ENCODE data around the gene RASA3. TPM values are rescaled to one million over a fixed set of nuclear protein-coding genes. Genes with fewer than 3 reads are reported as not detected.

The RASA3 gene
- total RNA-seq, 1 experiment from 2014 or later: 10.0 TPM

DNA sequence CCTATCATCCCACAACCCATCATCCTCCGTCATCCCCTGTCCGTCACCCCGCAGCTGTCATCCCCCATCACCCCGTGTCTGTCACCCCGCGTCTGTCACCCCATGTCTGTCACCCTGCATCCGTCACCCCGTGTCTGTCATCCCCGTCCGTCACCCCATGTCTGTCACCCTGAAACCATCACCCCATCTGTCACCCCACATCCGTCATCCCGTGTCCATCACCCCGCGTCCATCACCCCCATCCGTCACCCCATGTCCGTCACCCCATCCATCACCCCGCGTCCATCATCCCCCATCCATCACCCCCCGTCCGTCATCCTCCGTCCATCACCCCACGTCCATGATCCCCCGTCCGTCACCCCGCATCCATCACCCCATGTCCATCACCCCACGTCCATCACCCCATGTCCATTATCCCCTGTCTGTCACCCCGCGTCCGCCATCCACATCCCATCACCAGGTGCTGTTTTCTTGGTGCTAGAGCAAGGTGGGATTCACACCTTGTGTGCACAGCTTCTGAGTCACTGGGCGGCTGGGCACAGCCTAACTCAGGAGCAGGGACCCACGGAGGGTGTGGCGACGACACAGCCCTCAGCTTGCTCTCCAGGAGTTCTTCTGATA lies 24.2 kb downstream of the RASA3 start:
- ChIA-PET POLR2A (ENCODE audit: unreplicated experiment) (no interaction called here), CTCF (no interaction called here)
- Histone ChIP-seq H2AFZ (no peak overlapping the region), H3K9me3 (ENCODE audit: insufficient read depth, low read depth) (no peaks in the 10 kb centered on the region; the same call in 1 of the 2 replicates), H3K4me3 (no peak overlapping the region), H3K27me3 (ENCODE audit: insufficient read depth, low read depth) (no peaks in the 10 kb centered on the region), H4K20me1 (ENCODE audit: insufficient read depth) (no peaks in the 10 kb centered on the region), H3K79me2 (ENCODE audit: low read depth) (no peaks in the 10 kb centered on the region), H3K36me3 (ENCODE audit: low read depth) (no peaks in the 10 kb centered on the region), H3K4me2 (no peak overlapping the region), H3F3A (ENCODE audit: insufficient read depth, low read depth) (no peaks in the 10 kb centered on the region), H3K9me2 (ENCODE audit: insufficient read depth) (no peaks in the 10 kb centered on the region), H3K27ac (no peak overlapping the region), H3K4me1 (replicated peaks; ENCODE audit: insufficient read depth) (no peaks in the 10 kb centered on the region)
- no TSS peak for BruUV-seq (replicated peaks)
- no peak for DNase-seq
- TF ChIP-seq, protein P1, sequence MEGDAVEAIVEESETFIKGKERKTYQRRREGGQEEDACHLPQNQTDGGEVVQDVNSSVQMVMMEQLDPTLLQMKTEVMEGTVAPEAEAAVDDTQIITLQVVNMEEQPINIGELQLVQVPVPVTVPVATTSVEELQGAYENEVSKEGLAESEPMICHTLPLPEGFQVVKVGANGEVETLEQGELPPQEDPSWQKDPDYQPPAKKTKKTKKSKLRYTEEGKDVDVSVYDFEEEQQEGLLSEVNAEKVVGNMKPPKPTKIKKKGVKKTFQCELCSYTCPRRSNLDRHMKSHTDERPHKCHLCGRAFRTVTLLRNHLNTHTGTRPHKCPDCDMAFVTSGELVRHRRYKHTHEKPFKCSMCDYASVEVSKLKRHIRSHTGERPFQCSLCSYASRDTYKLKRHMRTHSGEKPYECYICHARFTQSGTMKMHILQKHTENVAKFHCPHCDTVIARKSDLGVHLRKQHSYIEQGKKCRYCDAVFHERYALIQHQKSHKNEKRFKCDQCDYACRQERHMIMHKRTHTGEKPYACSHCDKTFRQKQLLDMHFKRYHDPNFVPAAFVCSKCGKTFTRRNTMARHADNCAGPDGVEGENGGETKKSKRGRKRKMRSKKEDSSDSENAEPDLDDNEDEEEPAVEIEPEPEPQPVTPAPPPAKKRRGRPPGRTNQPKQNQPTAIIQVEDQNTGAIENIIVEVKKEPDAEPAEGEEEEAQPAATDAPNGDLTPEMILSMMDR (conservative IDR thresholded peaks at IDR 0.05): no peak
- TF ChIP-seq EZH2 (IDR thresholded peaks at IDR 0.05; ENCODE audit: low read depth): no peak
- intact Hi-C loops (cut with micrococcal nuclease; ENCODE audit: unreplicated experiment): no loop called here

DNA sequence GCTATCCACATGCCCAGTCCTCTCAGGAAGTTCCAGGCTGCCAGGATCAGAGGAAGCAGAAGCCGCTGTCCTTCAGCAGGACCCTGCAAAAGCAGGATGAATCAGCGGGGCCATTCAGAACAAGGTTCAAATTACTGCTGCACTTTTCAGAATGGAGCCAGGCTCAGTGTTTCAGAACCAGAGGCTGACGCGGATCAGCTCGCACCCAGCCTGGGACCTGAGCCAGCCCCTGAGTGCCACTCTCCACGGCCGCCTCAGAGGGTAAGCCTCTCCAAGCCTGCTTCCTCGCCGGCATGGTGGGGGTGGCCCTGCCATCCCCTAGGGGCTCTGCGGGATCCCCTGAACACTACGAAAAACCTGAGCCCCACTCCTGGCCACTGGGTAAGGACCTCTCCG lies 24.7 kb downstream of the RASA3 start:
- Histone ChIP-seq H3K27me3 (ENCODE audit: insufficient read depth, low read depth) (no peaks in the 10 kb centered on the region), H3F3A (ENCODE audit: insufficient read depth, low read depth) (no peaks in the 10 kb centered on the region), H4K20me1 (ENCODE audit: insufficient read depth) (no peaks in the 10 kb centered on the region), H3K9me2 (ENCODE audit: insufficient read depth) (no peaks in the 10 kb centered on the region), H2AFZ (no peak overlapping the region), H3K4me1 (replicated peaks; ENCODE audit: insufficient read depth) (no peaks in the 10 kb centered on the region), H3K27ac (no peak overlapping the region), H3K36me3 (ENCODE audit: low read depth) (no peaks in the 10 kb centered on the region), H3K79me2 (ENCODE audit: low read depth) (no peaks in the 10 kb centered on the region), H3K9me3 (ENCODE audit: insufficient read depth, low read depth) (no peaks in the 10 kb centered on the region; the same call in 1 of the 2 replicates), H3K4me3 (no peak overlapping the region), H3K4me2 (no peak overlapping the region)
- DNase-seq: no peak
- intact Hi-C loops (cut with micrococcal nuclease; ENCODE audit: unreplicated experiment): no loop called here
- POLR2A ChIA-PET (ENCODE audit: unreplicated experiment): no interaction called here
- BruUV-seq (replicated peaks): no TSS peak
- CTCF ChIA-PET: no interaction called here
- TF ChIP-seq, protein P1 (conservative IDR thresholded peaks at IDR 0.05): no peak
- TF ChIP-seq EZH2 (IDR thresholded peaks at IDR 0.05; ENCODE audit: low read depth): no peak

DNA sequence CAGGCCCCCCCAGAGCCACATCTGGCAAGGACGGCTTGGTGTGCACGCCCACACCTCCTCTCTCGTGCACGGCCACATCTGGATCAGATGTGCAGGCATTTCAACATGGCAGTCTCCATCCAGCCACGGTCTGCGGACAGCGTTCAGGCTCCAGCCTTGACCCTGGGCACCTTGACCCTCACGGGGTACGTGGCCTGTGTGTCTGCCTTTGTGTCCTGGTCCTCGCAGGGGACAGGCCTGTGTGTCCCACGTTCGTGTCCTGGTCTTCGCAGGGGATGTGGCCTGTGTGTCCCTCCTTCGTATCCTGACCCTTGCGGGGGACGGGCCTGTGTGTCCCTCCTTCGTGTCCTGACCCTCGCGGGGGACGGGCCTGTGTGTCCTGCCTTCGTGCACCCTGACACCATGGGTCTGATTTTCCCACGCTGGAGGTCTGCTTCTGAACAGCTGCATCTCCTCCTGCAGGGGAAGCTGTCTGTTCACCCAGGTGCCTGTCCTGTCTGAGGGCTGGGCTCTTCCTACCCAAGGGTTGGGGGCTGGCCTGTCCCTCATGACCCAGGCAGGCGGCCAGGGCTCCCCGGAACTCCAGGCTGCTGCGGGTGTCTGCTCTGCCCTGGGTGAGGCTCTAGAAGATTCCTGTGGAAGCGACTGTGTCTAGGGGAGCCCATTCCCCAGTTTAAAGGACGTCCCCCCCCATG lies 25.3 kb downstream of the RASA3 start:
- Histone ChIP-seq H3K79me2 (ENCODE audit: low read depth) (no peaks in the 10 kb centered on the region), H3F3A (ENCODE audit: insufficient read depth, low read depth) (no peaks in the 10 kb centered on the region), H4K20me1 (ENCODE audit: insufficient read depth) (no peaks in the 10 kb centered on the region), H2AFZ (no peak overlapping the region), H3K9me2 (ENCODE audit: insufficient read depth) (no peaks in the 10 kb centered on the region), H3K4me2 (no peak overlapping the region), H3K27ac (no peak overlapping the region), H3K9me3 (ENCODE audit: insufficient read depth, low read depth) (no peaks in the 10 kb centered on the region; the same call in 1 of the 2 replicates), H3K36me3 (ENCODE audit: low read depth) (no peaks in the 10 kb centered on the region), H3K27me3 (ENCODE audit: insufficient read depth, low read depth) (no peaks in the 10 kb centered on the region), H3K4me1 (replicated peaks; ENCODE audit: insufficient read depth) (no peaks in the 10 kb centered on the region), H3K4me3 (no peak overlapping the region)
- BruUV-seq (replicated peaks): no TSS peak
- TF ChIP-seq, protein P1 (conservative IDR thresholded peaks at IDR 0.05): no peak
- TF ChIP-seq EZH2 (IDR thresholded peaks at IDR 0.05; ENCODE audit: low read depth): no peak
- ChIA-PET CTCF (no interaction called here), POLR2A (ENCODE audit: unreplicated experiment) (interaction anchor here (0.8 kb wide), 1 partner anchor 24 kb away, joined by 3 read pairs; no protein-coding TSS in a partner anchor)
- DNase-seq: no peak
- intact Hi-C loops (cut with micrococcal nuclease; ENCODE audit: unreplicated experiment): no loop called here
